Measurements from ENCODE around the gene MRPL10. TPM values are rescaled to one million over a fixed set of nuclear protein-coding genes. Genes with fewer than 3 reads are reported as not detected.

MRPL10 gene
- total RNA-seq, 1 experiment from 2014 or later: 50.3 TPM

GRCh38 chr17:47804461-47804860 lies 26.9 kb downstream of the MRPL10 start:
- H3K9me2 ChIP-seq (replicated peaks; ENCODE audit: insufficient read depth, low read length): no peaks in the 10 kb centered on the region
- no peak overlapping the region for H3K4me3 ChIP-seq (ENCODE audit: low read length)
- no peaks in the 10 kb centered on the region for H3K79me2 ChIP-seq (ENCODE audit: low read length)
- no peak overlapping the region for H3K27ac ChIP-seq (ENCODE audit: low read length)
- no peak overlapping the region for H3K9ac ChIP-seq (ENCODE audit: low read length)
- no peak for DNase-seq
- no peaks in the 10 kb centered on the region for H3K27me3 ChIP-seq (ENCODE audit: low read length)
- no peaks in the 10 kb centered on the region; the same call in 1 of the 2 replicates for H4K20me1 ChIP-seq (ENCODE audit: insufficient read depth, low read depth, low read length)
- H3K4me1 ChIP-seq (ENCODE audit: low read length): peaks cover 25% of the 10 kb centered on the region
- H2AFZ ChIP-seq (ENCODE audit: low read length): no peak overlapping the region
- H3K4me2 ChIP-seq (ENCODE audit: low read depth, low read length, poor library complexity, severe bottlenecking): no peak overlapping the region
- no peaks in the 10 kb centered on the region for H3K36me3 ChIP-seq (ENCODE audit: insufficient read depth, low read length)
- no peaks in the 10 kb centered on the region for H3K9me3 ChIP-seq (ENCODE audit: low read length)

GRCh38 chr17:47803751-47804150 lies 27.6 kb downstream of the MRPL10 start:
- H3K27ac ChIP-seq (ENCODE audit: low read length): no peak overlapping the region
- no peak overlapping the region for H3K4me3 ChIP-seq (ENCODE audit: low read length)
- H3K27me3 ChIP-seq (ENCODE audit: low read length): no peaks in the 10 kb centered on the region
- no peak overlapping the region for H2AFZ ChIP-seq (ENCODE audit: low read length)
- no peak overlapping the region for H3K9ac ChIP-seq (ENCODE audit: low read length)
- H3K79me2 ChIP-seq (ENCODE audit: low read length): no peaks in the 10 kb centered on the region
- H4K20me1 ChIP-seq (ENCODE audit: insufficient read depth, low read depth, low read length): no peaks in the 10 kb centered on the region; the same call in 1 of the 2 replicates
- H3K4me2 ChIP-seq (ENCODE audit: low read depth, low read length, poor library complexity, severe bottlenecking): no peak overlapping the region
- no peaks in the 10 kb centered on the region for H3K9me3 ChIP-seq (ENCODE audit: low read length)
- H3K36me3 ChIP-seq (ENCODE audit: insufficient read depth, low read length): no peaks in the 10 kb centered on the region
- H3K4me1 ChIP-seq (ENCODE audit: low read length): peaks cover 25% of the 10 kb centered on the region
- DNase-seq: no peak
- H3K9me2 ChIP-seq (replicated peaks; ENCODE audit: insufficient read depth, low read length): no peaks in the 10 kb centered on the region

- H3K9me2 ChIP-seq (replicated peaks; ENCODE audit: insufficient read depth, low read length): no peaks in the 10 kb centered on the region
- peaks cover 25% of the 10 kb centered on the region for H3K4me1 ChIP-seq (ENCODE audit: low read length)
- no peak overlapping the region for H3K27ac ChIP-seq (ENCODE audit: low read length)
- H3K36me3 ChIP-seq (ENCODE audit: insufficient read depth, low read length): no peaks in the 10 kb centered on the region
- DNase-seq: no peak
- H3K9ac ChIP-seq (ENCODE audit: low read length): no peak overlapping the region
- no peaks in the 10 kb centered on the region for H3K79me2 ChIP-seq (ENCODE audit: low read length)
- H3K27me3 ChIP-seq (ENCODE audit: low read length): no peaks in the 10 kb centered on the region
- no peaks in the 10 kb centered on the region for H3K9me3 ChIP-seq (ENCODE audit: low read length)
- H4K20me1 ChIP-seq (ENCODE audit: insufficient read depth, low read depth, low read length): no peaks in the 10 kb centered on the region; the same call in 1 of the 2 replicates
- H2AFZ ChIP-seq (ENCODE audit: low read length): no peak overlapping the region
- no peak overlapping the region for H3K4me2 ChIP-seq (ENCODE audit: low read depth, low read length, poor library complexity, severe bottlenecking)
- no peak overlapping the region for H3K4me3 ChIP-seq (ENCODE audit: low read length)
Measured at GRCh38 chr17:47803201-47803600, 28.1 kb downstream of the MRPL10 start.

- H4K20me1 ChIP-seq (ENCODE audit: insufficient read depth, low read depth, low read length): no peaks in the 10 kb centered on the region; the same call in 1 of the 2 replicates
- H3K79me2 ChIP-seq (ENCODE audit: low read length): no peaks in the 10 kb centered on the region
- H3K27ac ChIP-seq (ENCODE audit: low read length): no peak overlapping the region
- H3K4me1 ChIP-seq (ENCODE audit: low read length): peaks cover 25% of the 10 kb centered on the region
- H3K4me3 ChIP-seq (ENCODE audit: low read length): no peak overlapping the region
- no peak overlapping the region for H2AFZ ChIP-seq (ENCODE audit: low read length)
- H3K4me2 ChIP-seq (ENCODE audit: low read depth, low read length, poor library complexity, severe bottlenecking): no peak overlapping the region
- H3K9ac ChIP-seq (ENCODE audit: low read length): no peak overlapping the region
- no peaks in the 10 kb centered on the region for H3K9me3 ChIP-seq (ENCODE audit: low read length)
- H3K9me2 ChIP-seq (replicated peaks; ENCODE audit: insufficient read depth, low read length): no peaks in the 10 kb centered on the region
- H3K36me3 ChIP-seq (ENCODE audit: insufficient read depth, low read length): no peaks in the 10 kb centered on the region
- DNase-seq: peak; percentile 88
- no peaks in the 10 kb centered on the region for H3K27me3 ChIP-seq (ENCODE audit: low read length)
Measured at GRCh38 chr17:47802341-47803022, 28.9 kb downstream of the MRPL10 start.

- no peak overlapping the region for H3K4me3 ChIP-seq (ENCODE audit: low read length)
- H2AFZ ChIP-seq (ENCODE audit: low read length): no peak overlapping the region
- H3K27me3 ChIP-seq (ENCODE audit: low read length): no peaks in the 10 kb centered on the region
Measured at GRCh38 chr17:47801906-47802305, 29.4 kb downstream of the MRPL10 start.

GRCh38 chr17:47801176-47801765 lies 30.1 kb downstream of the MRPL10 start:
- Histone ChIP-seq H2AFZ (ENCODE audit: low read length) (no peak overlapping the region), H3K4me1 (ENCODE audit: low read length) (peaks cover 25% of the 10 kb centered on the region), H4K20me1 (ENCODE audit: insufficient read depth, low read depth, low read length) (no peaks in the 10 kb centered on the region; the same call in 1 of the 2 replicates)

More at GRCh38 chr17:47801906-47802305, 29.4 kb downstream of the MRPL10 start:
- no peaks in the 10 kb centered on the region for H3K9me3 ChIP-seq (ENCODE audit: low read length)
- H4K20me1 ChIP-seq (ENCODE audit: insufficient read depth, low read depth, low read length): no peaks in the 10 kb centered on the region; the same call in 1 of the 2 replicates
- no peak overlapping the region for H3K9ac ChIP-seq (ENCODE audit: low read length)
- no peaks in the 10 kb centered on the region for H3K9me2 ChIP-seq (replicated peaks; ENCODE audit: insufficient read depth, low read length)
- H3K4me2 ChIP-seq (ENCODE audit: low read depth, low read length, poor library complexity, severe bottlenecking): no peak overlapping the region
- H3K79me2 ChIP-seq (ENCODE audit: low read length): no peaks in the 10 kb centered on the region
- H3K27ac ChIP-seq (ENCODE audit: low read length): no peak overlapping the region
- H3K36me3 ChIP-seq (ENCODE audit: insufficient read depth, low read length): no peaks in the 10 kb centered on the region
- peaks cover 25% of the 10 kb centered on the region for H3K4me1 ChIP-seq (ENCODE audit: low read length)
- no peak for DNase-seq

GRCh38 chr17:47800686-47801085 lies 30.7 kb downstream of the MRPL10 start:
- Histone ChIP-seq H3K4me3 (ENCODE audit: low read length) (no peak overlapping the region), H3K4me1 (ENCODE audit: low read length) (peaks cover 25% of the 10 kb centered on the region), H3K79me2 (ENCODE audit: low read length) (no peaks in the 10 kb centered on the region), H3K9me3 (ENCODE audit: low read length) (no peaks in the 10 kb centered on the region), H4K20me1 (ENCODE audit: insufficient read depth, low read depth, low read length) (no peaks in the 10 kb centered on the region; the same call in 1 of the 2 replicates), H3K9ac (ENCODE audit: low read length) (no peak overlapping the region), H3K4me2 (ENCODE audit: low read depth, low read length, poor library complexity, severe bottlenecking) (peak overlapping the region; percentile 18), H3K36me3 (ENCODE audit: insufficient read depth, low read length) (no peaks in the 10 kb centered on the region), H3K27me3 (ENCODE audit: low read length) (no peaks in the 10 kb centered on the region), H3K9me2 (replicated peaks; ENCODE audit: insufficient read depth, low read length) (no peaks in the 10 kb centered on the region), H2AFZ (ENCODE audit: low read length) (no peak overlapping the region), H3K27ac (ENCODE audit: low read length) (no peak overlapping the region)
- no peak for DNase-seq

More at GRCh38 chr17:47801176-47801765, 30.1 kb downstream of the MRPL10 start:
- no peak overlapping the region for H3K9ac ChIP-seq (ENCODE audit: low read length)
- no peaks in the 10 kb centered on the region for H3K36me3 ChIP-seq (ENCODE audit: insufficient read depth, low read length)
- no peak overlapping the region for H3K4me3 ChIP-seq (ENCODE audit: low read length)
- peak overlapping the region; percentile 18 for H3K4me2 ChIP-seq (ENCODE audit: low read depth, low read length, poor library complexity, severe bottlenecking)
- H3K79me2 ChIP-seq (ENCODE audit: low read length): no peaks in the 10 kb centered on the region
- no peaks in the 10 kb centered on the region for H3K9me2 ChIP-seq (replicated peaks; ENCODE audit: insufficient read depth, low read length)
- H3K27ac ChIP-seq (ENCODE audit: low read length): no peak overlapping the region
- H3K9me3 ChIP-seq (ENCODE audit: low read length): no peaks in the 10 kb centered on the region
- no peaks in the 10 kb centered on the region for H3K27me3 ChIP-seq (ENCODE audit: low read length)
- peak; percentile 61 for DNase-seq

- H2AFZ ChIP-seq (ENCODE audit: low read length): no peak overlapping the region
- H3K9me2 ChIP-seq (replicated peaks; ENCODE audit: insufficient read depth, low read length): no peaks in the 10 kb centered on the region
- H3K9me3 ChIP-seq (ENCODE audit: low read length): no peaks in the 10 kb centered on the region
- H3K27ac ChIP-seq (ENCODE audit: low read length): no peak overlapping the region
- no peaks in the 10 kb centered on the region for H3K27me3 ChIP-seq (ENCODE audit: low read length)
- no peak overlapping the region for H3K9ac ChIP-seq (ENCODE audit: low read length)
- H3K4me2 ChIP-seq (ENCODE audit: low read depth, low read length, poor library complexity, severe bottlenecking): no peak overlapping the region
- DNase-seq: peak; percentile 61
- no peak overlapping the region for H3K4me3 ChIP-seq (ENCODE audit: low read length)
- no peaks in the 10 kb centered on the region; the same call in 1 of the 2 replicates for H4K20me1 ChIP-seq (ENCODE audit: insufficient read depth, low read depth, low read length)
- H3K79me2 ChIP-seq (ENCODE audit: low read length): no peaks in the 10 kb centered on the region
- no peaks in the 10 kb centered on the region for H3K36me3 ChIP-seq (ENCODE audit: insufficient read depth, low read length)
- peaks cover 41% of the 10 kb centered on the region for H3K4me1 ChIP-seq (ENCODE audit: low read length)
Measured at GRCh38 chr17:47797797-47798196, 33.5 kb downstream of the MRPL10 start.

Data from Karpas-422 (cell line).